ENCODE results near the gene SPOCK3. TPM values are rescaled to one million over a fixed set of nuclear protein-coding genes. Genes with fewer than 3 reads are reported as not detected.

Gene SPOCK3
- total RNA-seq, 1 donor from 2014 or later: not detected

DNA sequence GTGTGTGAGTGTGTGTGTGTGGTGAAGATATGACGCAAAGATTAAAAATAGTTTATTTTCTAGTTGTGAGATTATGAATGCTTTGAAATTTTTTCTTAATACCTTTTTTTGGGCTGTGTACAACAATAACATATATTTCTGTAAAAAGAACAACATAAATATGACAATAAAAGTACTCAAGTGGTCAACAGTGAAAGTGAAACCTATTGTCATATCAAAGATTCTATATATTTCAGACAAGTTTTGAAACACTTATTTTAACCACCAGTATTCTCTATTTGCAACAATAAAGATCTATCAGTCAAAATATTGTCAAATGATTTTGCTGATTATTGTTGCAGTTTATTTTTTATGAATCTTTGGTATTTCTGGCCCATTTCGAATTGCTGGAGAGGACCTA lies 98.0 kb downstream of the SPOCK3 start:
- no peak for DNase-seq (ENCODE audit: low spot score in 2 of 2)
- intact Hi-C loops (cut with DNase I): no loop called here
- no peaks in the 10 kb centered on the region for H3K36me3 ChIP-seq
- TF ChIP-seq, protein P1, sequence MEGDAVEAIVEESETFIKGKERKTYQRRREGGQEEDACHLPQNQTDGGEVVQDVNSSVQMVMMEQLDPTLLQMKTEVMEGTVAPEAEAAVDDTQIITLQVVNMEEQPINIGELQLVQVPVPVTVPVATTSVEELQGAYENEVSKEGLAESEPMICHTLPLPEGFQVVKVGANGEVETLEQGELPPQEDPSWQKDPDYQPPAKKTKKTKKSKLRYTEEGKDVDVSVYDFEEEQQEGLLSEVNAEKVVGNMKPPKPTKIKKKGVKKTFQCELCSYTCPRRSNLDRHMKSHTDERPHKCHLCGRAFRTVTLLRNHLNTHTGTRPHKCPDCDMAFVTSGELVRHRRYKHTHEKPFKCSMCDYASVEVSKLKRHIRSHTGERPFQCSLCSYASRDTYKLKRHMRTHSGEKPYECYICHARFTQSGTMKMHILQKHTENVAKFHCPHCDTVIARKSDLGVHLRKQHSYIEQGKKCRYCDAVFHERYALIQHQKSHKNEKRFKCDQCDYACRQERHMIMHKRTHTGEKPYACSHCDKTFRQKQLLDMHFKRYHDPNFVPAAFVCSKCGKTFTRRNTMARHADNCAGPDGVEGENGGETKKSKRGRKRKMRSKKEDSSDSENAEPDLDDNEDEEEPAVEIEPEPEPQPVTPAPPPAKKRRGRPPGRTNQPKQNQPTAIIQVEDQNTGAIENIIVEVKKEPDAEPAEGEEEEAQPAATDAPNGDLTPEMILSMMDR (IDR thresholded peaks at IDR 0.05): no peak
- no peak overlapping the region for H3K4me3 ChIP-seq
- H3K27ac ChIP-seq: no peak overlapping the region
- H3K27me3 ChIP-seq: no peaks in the 10 kb centered on the region
- H3K4me1 ChIP-seq: no peaks in the 10 kb centered on the region
- no peaks in the 10 kb centered on the region for H3K9me3 ChIP-seq

- intact Hi-C loops (cut with DNase I): no loop called here
Observed at GRCh38 chr4:167129146-167129545, 105.1 kb downstream of the SPOCK3 start.

GRCh38 chr4:167119392-167119791 lies 114.9 kb downstream of the SPOCK3 start:
- Histone ChIP-seq H3K27ac (no peak overlapping the region), H3K4me1 (no peaks in the 10 kb centered on the region)
- TF ChIP-seq, protein P1 (IDR thresholded peaks at IDR 0.05): no peak

More at GRCh38 chr4:167129146-167129545, 105.1 kb downstream of the SPOCK3 start:
- no peaks in the 10 kb centered on the region for H3K4me1 ChIP-seq
- no peak overlapping the region for H3K27ac ChIP-seq
- TF ChIP-seq, protein P1 (IDR thresholded peaks at IDR 0.05): no peak
- H3K36me3 ChIP-seq: no peaks in the 10 kb centered on the region
- H3K9me3 ChIP-seq: no peaks in the 10 kb centered on the region
- H3K4me3 ChIP-seq: no peak overlapping the region
- DNase-seq (ENCODE audit: low spot score in 2 of 2): no peak
- no peaks in the 10 kb centered on the region for H3K27me3 ChIP-seq

DNA sequence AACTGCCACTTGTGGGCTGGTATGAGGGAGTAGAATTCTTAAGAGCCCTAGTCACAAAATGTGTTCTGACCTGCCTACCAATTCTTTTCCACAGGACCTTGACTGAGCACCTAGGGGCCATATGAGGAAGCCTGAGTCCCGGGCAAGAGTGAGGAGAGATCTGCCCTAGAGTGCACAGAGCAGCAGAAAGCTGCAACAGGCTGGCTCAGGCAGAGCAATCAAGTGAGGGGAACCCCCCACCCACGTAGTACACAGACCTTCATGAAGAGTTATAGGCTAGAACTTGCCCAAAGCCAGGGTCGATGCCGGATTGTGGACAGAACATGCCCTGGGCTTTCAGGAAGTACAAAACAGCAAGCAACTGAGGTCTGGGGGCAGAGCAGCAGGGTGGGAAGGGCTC lies 117.0 kb downstream of the SPOCK3 start:
- intact Hi-C loops (cut with DNase I): no loop called here
- H3K4me1 ChIP-seq: no peaks in the 10 kb centered on the region
- DNase-seq (ENCODE audit: low spot score in 2 of 2): no peak
- no peak overlapping the region for H3K4me3 ChIP-seq
- TF ChIP-seq, protein P1 (IDR thresholded peaks at IDR 0.05): no peak
- no peaks in the 10 kb centered on the region for H3K9me3 ChIP-seq
- no peaks in the 10 kb centered on the region for H3K27me3 ChIP-seq
- H3K27ac ChIP-seq: no peak overlapping the region
- no peaks in the 10 kb centered on the region for H3K36me3 ChIP-seq

More at GRCh38 chr4:167119392-167119791, 114.9 kb downstream of the SPOCK3 start:
- no peaks in the 10 kb centered on the region for H3K27me3 ChIP-seq
- H3K4me3 ChIP-seq: no peak overlapping the region
- intact Hi-C loops (cut with DNase I): no loop called here
- H3K36me3 ChIP-seq: no peaks in the 10 kb centered on the region
- H3K9me3 ChIP-seq: no peaks in the 10 kb centered on the region
- no peak for DNase-seq (ENCODE audit: low spot score in 2 of 2)

GRCh38 chr4:167114416-167114971 lies 119.8 kb downstream of the SPOCK3 start:
- Histone ChIP-seq H3K9me3 (no peaks in the 10 kb centered on the region), H3K4me3 (no peak overlapping the region), H3K4me1 (no peaks in the 10 kb centered on the region), H3K27ac (no peak overlapping the region), H3K36me3 (no peaks in the 10 kb centered on the region), H3K27me3 (no peaks in the 10 kb centered on the region)
- no peak for DNase-seq (ENCODE audit: low spot score in 2 of 2)
- intact Hi-C loops (cut with DNase I): no loop called here
- TF ChIP-seq, protein P1 (IDR thresholded peaks at IDR 0.05): no peak

- DNase-seq (ENCODE audit: low spot score in 2 of 2): no peak
- Histone ChIP-seq H3K9me3 (no peaks in the 10 kb centered on the region), H3K27ac (no peak overlapping the region), H3K36me3 (no peaks in the 10 kb centered on the region), H3K4me3 (no peak overlapping the region), H3K27me3 (no peaks in the 10 kb centered on the region), H3K4me1 (no peaks in the 10 kb centered on the region)
- intact Hi-C loops (cut with DNase I): no loop called here
- TF ChIP-seq, protein P1 (IDR thresholded peaks at IDR 0.05): no peak
Observed at GRCh38 chr4:167111622-167112021, 122.7 kb downstream of the SPOCK3 start.

Measured in ascending aorta (tissue), 2 donors.